Fibroblast of lung (primary cell): ENCODE data around the gene VAV2. TPM values are rescaled to one million over a fixed set of nuclear protein-coding genes. Genes with fewer than 3 reads are reported as not detected.

Source experiments
- DNase-seq, 2 donors: peaks; one replicate each; pipeline versions ENCODE4 v3.0.0 to v3.0.0-alpha.2; 2010; ENCODE audit warnings: low read depth in 2 of 2
- H2AFZ ChIP-seq: 2 replicates; pipeline ENCODE4 v1.5.1; 2012; ENCODE audit warnings: low read length, control low read depth, inconsistent platforms
- H3K27ac ChIP-seq: 2 replicates; pipeline ENCODE4 v1.5.1; 2011; ENCODE audit warnings: low read length, control low read depth; ENCODE audit not compliant: insufficient read depth
- H3K27me3 ChIP-seq: 2 replicates; pipeline ENCODE4 v1.5.1; 2011; ENCODE audit warnings: mild to moderate bottlenecking, low read length; ENCODE audit not compliant: control insufficient read depth, insufficient read depth
- H3K36me3 ChIP-seq: 2 replicates; pipeline ENCODE4 v1.5.1; 2011; ENCODE audit warnings: low read length; ENCODE audit not compliant: control insufficient read depth, insufficient read depth
- H3K4me1 ChIP-seq: 2 replicates; pipeline ENCODE4 v1.5.1; 2011; ENCODE audit warnings: low read length; ENCODE audit not compliant: control insufficient read depth, insufficient read depth; ENCODE audit errors: extremely low read depth
- H3K4me2 ChIP-seq: 2 replicates; pipeline ENCODE4 v1.5.1; 2011; ENCODE audit warnings: low read length, control low read depth; ENCODE audit not compliant: insufficient read depth; ENCODE audit errors: extremely low read depth
- H3K4me3 ChIP-seq, 4 experiments: fragments of 200-600 bp in 1 of 4; sonication (generic) in 1 of 4; replicated peaks in 1 of 4; 2 replicates each; pipeline ENCODE4 v1.5.1; 2011 to 2016; ENCODE audit warnings: low read length in 4 of 4, low read depth in 3 of 4, mild to moderate bottlenecking in 3 of 4, control low read depth in 2 of 4, inconsistent platforms in 1 of 4, mixed read lengths in 1 of 4; ENCODE audit not compliant: insufficient read depth in 1 of 4; ENCODE audit errors: control extremely low read depth in 1 of 4
- H3K79me2 ChIP-seq: 2 replicates; pipeline ENCODE4 v1.5.1; 2012; ENCODE audit warnings: mild to moderate bottlenecking, low read length, inconsistent platforms; ENCODE audit not compliant: control insufficient read depth, insufficient read depth
- H3K9ac ChIP-seq: 2 replicates; pipeline ENCODE4 v1.5.1; 2011; ENCODE audit warnings: mild to moderate bottlenecking, low read length, control low read depth; ENCODE audit not compliant: insufficient read depth
- H3K9me3 ChIP-seq: 2 replicates; pipeline ENCODE4 v1.5.1; 2012; ENCODE audit warnings: low read depth, low read length; ENCODE audit not compliant: control insufficient read depth, insufficient read depth
- H4K20me1 ChIP-seq: 2 replicates; pipeline ENCODE4 v1.5.1; 2011; ENCODE audit warnings: low read length; ENCODE audit not compliant: control insufficient read depth, insufficient read depth; ENCODE audit errors: extremely low read depth
- EZH2 ChIP-seq: IDR thresholded peaks from 2 replicates; pipeline ENCODE4 v1.5.1; 2012; ENCODE audit warnings: low read length, control low read depth, mild to moderate bottlenecking; ENCODE audit errors: missing control alignments
- polyA plus RNA-seq, 2 donors: library from polyadenylated mRNA; depleted of rRNA in 1 of 2; stranded (reverse) in 1 of 2; unstranded in 1 of 2; fragments of >200 nt; gene quantifications; 2 replicates each; pipeline ENCODE4 v1.2.1, GENCODE V29; 2011 to 2012; ENCODE audit warnings: missing spikeins in 1 of 2
- total RNA-seq: library from RNA; depleted of rRNA; stranded (reverse); fragments of >200 nt; gene quantifications from 2 replicates; pipeline ENCODE4 v1.2.1, GENCODE V29; 2014
- TF ChIP-seq, protein P1 (sequence below), 2 donors: IDR thresholded peaks in 1 of 2; conservative IDR thresholded peaks in 1 of 2; 1 replicate in 1 of 2; 2 replicates in 1 of 2; pipeline ENCODE4 v1.5.1; 2011 to 2012; ENCODE audit warnings: low read length in 2 of 2, control low read depth in 1 of 2, inconsistent platforms in 1 of 2, low read depth in 1 of 2, mild to moderate bottlenecking in 1 of 2

VAV2 gene
- total and polyA plus RNA-seq, 2 donors (not counting 1 experiment from before 2014, with no cell fraction given), result 13.7 to 17.7 TPM

DNA sequence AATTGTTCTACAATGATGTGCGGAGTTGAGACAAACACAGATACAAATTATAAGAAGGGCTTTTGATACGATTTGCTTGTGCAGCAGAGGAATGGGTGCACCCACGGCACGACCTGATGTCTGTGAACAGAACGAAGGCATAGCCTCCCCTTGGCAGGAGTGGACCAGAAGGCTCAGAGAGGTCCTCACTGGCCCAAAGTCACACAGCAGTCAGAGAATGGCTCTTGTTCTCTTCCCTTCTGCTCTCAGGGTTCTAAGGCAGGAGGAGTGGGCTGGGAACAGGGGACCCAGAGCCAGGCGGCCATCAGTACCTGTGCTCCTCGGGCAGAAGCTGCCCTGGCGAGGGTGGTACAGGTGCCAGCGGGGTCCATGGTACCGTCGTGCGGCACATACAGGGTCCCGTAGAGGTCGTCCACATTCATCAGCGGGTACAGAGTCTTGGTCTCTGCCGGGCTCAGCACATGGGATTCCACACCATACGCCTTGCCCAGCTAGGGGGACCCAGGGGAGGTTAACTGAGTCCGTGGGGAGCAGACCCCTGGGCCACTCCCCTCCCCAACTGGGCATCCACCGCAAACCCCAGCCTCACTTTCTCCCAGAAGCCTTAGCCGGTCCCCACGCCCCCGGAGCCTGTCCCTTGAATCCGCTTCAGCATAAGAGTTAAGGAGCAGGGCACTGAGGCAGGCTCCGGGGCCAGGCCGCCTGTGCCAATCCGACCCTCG is 261.0 kb downstream of the VAV2 start:
- H3K36me3 ChIP-seq, result no peaks in the 10 kb centered on the region
- H3K4me1 ChIP-seq, result no peaks in the 10 kb centered on the region
- H3K27ac ChIP-seq, result no peak overlapping the region
- TF ChIP-seq EZH2, result no peak
- TF ChIP-seq, protein P1, sequence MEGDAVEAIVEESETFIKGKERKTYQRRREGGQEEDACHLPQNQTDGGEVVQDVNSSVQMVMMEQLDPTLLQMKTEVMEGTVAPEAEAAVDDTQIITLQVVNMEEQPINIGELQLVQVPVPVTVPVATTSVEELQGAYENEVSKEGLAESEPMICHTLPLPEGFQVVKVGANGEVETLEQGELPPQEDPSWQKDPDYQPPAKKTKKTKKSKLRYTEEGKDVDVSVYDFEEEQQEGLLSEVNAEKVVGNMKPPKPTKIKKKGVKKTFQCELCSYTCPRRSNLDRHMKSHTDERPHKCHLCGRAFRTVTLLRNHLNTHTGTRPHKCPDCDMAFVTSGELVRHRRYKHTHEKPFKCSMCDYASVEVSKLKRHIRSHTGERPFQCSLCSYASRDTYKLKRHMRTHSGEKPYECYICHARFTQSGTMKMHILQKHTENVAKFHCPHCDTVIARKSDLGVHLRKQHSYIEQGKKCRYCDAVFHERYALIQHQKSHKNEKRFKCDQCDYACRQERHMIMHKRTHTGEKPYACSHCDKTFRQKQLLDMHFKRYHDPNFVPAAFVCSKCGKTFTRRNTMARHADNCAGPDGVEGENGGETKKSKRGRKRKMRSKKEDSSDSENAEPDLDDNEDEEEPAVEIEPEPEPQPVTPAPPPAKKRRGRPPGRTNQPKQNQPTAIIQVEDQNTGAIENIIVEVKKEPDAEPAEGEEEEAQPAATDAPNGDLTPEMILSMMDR (conservative IDR thresholded peaks at IDR 0.05 in 1 of 2, IDR thresholded peaks at IDR 0.05 in 1 of 2; ENCODE audit: low read depth in 1 of 2, low read length in 2 of 2), result no peak
- no peak overlapping the region for H3K4me2 ChIP-seq
- DNase-seq, result no peak
- no peaks in the 10 kb centered on the region for H4K20me1 ChIP-seq
- H3K79me2 ChIP-seq, result no peaks in the 10 kb centered on the region
- H3K4me3 ChIP-seq, result no peak overlapping the region
- no peaks in the 10 kb centered on the region for H3K9me3 ChIP-seq
- no peak overlapping the region for H3K9ac ChIP-seq
- no peak overlapping the region for H2AFZ ChIP-seq
- H3K27me3 ChIP-seq, result no peaks in the 10 kb centered on the region

DNA sequence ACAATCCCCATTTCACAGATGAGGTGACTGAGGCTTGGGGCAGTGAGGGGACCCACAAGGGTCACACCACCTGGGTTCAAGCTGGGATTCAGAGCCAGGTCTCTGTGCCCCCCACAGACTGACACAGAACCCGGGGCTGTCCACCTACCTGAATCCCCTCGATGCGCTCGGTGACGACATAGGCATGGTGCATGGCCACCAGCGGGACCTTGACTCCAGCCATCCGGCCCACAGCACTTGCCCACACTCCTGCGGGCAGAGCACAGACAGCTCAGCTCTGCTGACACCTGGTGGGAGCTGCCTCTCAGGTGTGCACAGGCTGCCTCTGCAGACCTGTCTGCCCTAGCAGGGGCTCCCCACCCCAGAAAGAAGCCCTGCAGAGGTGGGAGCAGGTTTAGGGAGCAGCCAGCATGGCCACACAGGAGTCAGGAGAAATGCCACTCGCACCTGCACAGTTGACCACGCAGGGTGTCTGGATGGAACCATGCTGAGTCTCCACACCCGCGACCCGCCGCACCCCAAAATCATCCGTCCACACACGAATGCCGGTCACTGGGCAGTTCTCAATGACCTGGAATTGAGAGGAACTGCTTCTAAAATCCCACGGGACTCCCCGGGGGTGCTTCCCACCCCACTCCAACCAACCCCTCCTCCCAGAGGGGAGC is 262.4 kb downstream of the VAV2 start:
- no peak for TF ChIP-seq EZH2
- TF ChIP-seq, protein P1 (conservative IDR thresholded peaks at IDR 0.05 in 1 of 2, IDR thresholded peaks at IDR 0.05 in 1 of 2; ENCODE audit: low read depth in 1 of 2, low read length in 2 of 2), result no peak
- Histone ChIP-seq H3K79me2 (no peaks in the 10 kb centered on the region), H3K4me2 (no peak overlapping the region), H3K4me1 (no peaks in the 10 kb centered on the region), H3K9ac (no peak overlapping the region), H3K36me3 (no peaks in the 10 kb centered on the region), H4K20me1 (no peaks in the 10 kb centered on the region), H2AFZ (no peak overlapping the region), H3K9me3 (no peaks in the 10 kb centered on the region), H3K27me3 (no peaks in the 10 kb centered on the region), H3K4me3 (no peak overlapping the region), H3K27ac (no peak overlapping the region)
- DNase-seq, result no peak

DNA sequence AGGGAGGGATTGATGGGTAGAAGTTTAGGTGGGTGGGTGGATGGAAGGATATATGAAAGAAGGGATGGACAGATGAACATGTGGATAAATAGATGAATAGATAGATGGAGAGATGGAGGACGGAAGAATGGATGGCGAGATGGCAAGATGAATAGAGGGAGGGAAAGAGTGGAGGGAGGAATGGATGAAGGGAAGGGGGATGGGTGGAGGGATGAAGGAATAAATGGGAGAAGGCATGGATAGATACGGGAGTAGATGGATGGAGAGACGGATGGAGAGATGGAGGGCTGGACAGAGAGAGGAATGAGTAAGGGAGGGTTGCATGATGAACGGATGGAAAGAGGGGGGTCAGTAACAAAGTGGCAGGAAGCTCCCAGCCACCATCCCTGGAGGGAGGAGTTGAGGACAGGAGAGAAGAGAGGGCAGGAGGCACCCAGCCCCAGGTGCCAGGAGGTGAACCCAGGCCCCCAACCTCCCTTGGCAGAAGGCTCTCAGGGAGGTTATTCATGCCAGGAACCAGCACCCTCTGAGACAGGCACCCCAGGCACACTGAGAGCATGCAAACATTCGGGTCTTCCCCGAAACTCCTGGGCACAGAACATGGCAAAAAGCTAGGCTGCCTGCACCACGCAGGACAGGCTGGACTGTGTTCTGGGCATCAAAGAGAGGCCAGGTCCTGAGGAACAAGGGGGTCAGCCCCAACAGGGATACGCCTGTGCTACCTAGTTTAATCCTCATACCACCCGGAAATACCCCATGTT is 263.1 kb downstream of the VAV2 start:
- Histone ChIP-seq H3K9ac (no peak overlapping the region), H2AFZ (no peak overlapping the region), H3K9me3 (no peaks in the 10 kb centered on the region), H3K27me3 (no peaks in the 10 kb centered on the region), H3K4me2 (no peak overlapping the region), H3K4me1 (no peaks in the 10 kb centered on the region), H3K79me2 (no peaks in the 10 kb centered on the region), H3K4me3 (no peak overlapping the region), H3K27ac (no peak overlapping the region), H3K36me3 (no peaks in the 10 kb centered on the region), H4K20me1 (no peaks in the 10 kb centered on the region)
- TF ChIP-seq, protein P1 (conservative IDR thresholded peaks at IDR 0.05 in 1 of 2, IDR thresholded peaks at IDR 0.05 in 1 of 2; ENCODE audit: low read depth in 1 of 2, low read length in 2 of 2), result no peak
- TF ChIP-seq EZH2, result no peak
- no peak for DNase-seq
